SK-N-MC (cell line): ENCODE data around the gene C16orf96.

Source experiments
- DNase-seq: peaks from one replicate; pipeline ENCODE4 v3.0.0-alpha.2; 2011; ENCODE audit warnings: low read depth, low spot score
- H3K27ac ChIP-seq: fragments of 200-600 bp; sonication (generic); 2 replicates; pipeline ENCODE4 v1.5.1; 2016; ENCODE audit warnings: mixed run types
- H3K36me3 ChIP-seq: fragments of 200-600 bp; sonication (generic); 2 replicates; pipeline ENCODE4 v1.6.1; 2017; ENCODE audit warnings: antibody characterized with exemption, low read length, mixed read lengths; ENCODE audit not compliant: insufficient read depth
- H3K4me3 ChIP-seq: fragments of 200-600 bp; sonication (generic); 2 replicates; pipeline ENCODE4 v1.5.1; 2016
- H3K9ac ChIP-seq: fragments of 200-600 bp; sonication (generic); 2 replicates; pipeline ENCODE4 v1.8.0; 2017; ENCODE audit warnings: mixed run types, mixed read lengths; ENCODE audit not compliant: insufficient read length
- H3K9me3 ChIP-seq: fragments of 200-600 bp; sonication (generic); 2 replicates; pipeline ENCODE4 v1.6.1; 2017; ENCODE audit warnings: low read depth, mild to moderate bottlenecking, antibody characterized with exemption, low read length, moderate library complexity, mixed read lengths
- EZH2 ChIP-seq: fragments of 200-600 bp; sonication (generic); IDR thresholded peaks from one replicate; pipeline ENCODE4 v1.6.1; 2017; ENCODE audit warnings: antibody characterized with exemption
- FOXP2 ChIP-seq: optimal IDR thresholded peaks from 2 replicates; pipeline ENCODE3; 2011; ENCODE audit warnings: mild to moderate bottlenecking, moderate library complexity; ENCODE audit not compliant: insufficient read depth; ENCODE audit errors: extremely low read length, control extremely low read depth
- POLR2AphosphoS5 ChIP-seq: IDR thresholded peaks from 2 replicates; pipeline ENCODE4 v1.6.1; 2012; ENCODE audit warnings: mild to moderate bottlenecking, low read depth, low read length, borderline replicate concordance

The C16orf96 gene

DNA sequence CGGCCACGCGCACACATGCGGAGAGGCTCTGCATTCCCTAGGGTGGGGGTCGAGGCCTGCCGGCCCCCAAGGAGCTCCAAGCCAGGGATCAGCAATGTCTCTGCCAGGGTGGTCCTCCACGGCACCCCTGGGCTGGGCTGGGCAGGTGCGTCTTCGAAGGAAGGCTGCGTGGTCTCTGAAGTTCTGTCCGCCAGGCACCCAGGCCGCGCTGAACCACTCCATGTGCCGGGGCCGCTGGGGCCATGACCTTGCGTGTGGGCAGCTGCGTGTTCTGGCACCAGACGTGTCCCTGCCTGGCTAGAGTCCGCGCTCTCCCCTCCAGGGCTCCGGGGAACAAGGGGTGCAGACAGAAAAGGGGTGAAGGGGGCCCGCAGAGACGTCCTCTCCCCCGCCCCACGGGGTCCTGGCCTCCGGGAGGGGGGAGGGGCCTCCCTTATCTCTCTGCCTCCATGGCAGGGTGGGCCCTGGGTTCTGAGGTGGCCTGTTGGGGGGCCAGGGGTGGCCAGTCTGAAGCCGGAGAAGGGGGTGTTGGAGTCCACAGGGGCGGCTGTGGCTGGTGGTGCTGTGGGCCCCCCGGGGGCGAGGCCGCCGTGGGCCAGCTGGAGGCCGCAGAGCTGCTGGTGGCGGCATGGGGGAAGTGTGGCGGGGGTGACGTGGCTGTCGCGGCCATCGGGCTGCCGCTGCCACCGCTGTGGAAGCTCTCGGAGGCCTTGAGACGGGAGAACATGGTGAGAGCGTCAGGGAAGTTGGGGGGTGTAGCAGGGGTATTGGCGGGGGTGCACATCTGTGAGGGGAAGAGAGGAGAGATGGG lies 53.3 kb downstream of the C16orf96 start:
- Histone ChIP-seq H3K9ac (no peak overlapping the region), H3K4me3 (no peak overlapping the region), H3K36me3 (no peaks in the 10 kb centered on the region), H3K9me3 (no peaks in the 10 kb centered on the region), H3K27ac (no peak overlapping the region)
- DNase-seq: no peak
- TF ChIP-seq FOXP2: no peak
- no peak for TF ChIP-seq EZH2
- no peak for TF ChIP-seq POLR2AphosphoS5

GRCh38 chr16:4610011-4611005 lies 54.2 kb downstream of the C16orf96 start:
- H3K36me3 ChIP-seq: no peaks in the 10 kb centered on the region
- DNase-seq: no peak
- H3K9ac ChIP-seq: no peak overlapping the region

DNA sequence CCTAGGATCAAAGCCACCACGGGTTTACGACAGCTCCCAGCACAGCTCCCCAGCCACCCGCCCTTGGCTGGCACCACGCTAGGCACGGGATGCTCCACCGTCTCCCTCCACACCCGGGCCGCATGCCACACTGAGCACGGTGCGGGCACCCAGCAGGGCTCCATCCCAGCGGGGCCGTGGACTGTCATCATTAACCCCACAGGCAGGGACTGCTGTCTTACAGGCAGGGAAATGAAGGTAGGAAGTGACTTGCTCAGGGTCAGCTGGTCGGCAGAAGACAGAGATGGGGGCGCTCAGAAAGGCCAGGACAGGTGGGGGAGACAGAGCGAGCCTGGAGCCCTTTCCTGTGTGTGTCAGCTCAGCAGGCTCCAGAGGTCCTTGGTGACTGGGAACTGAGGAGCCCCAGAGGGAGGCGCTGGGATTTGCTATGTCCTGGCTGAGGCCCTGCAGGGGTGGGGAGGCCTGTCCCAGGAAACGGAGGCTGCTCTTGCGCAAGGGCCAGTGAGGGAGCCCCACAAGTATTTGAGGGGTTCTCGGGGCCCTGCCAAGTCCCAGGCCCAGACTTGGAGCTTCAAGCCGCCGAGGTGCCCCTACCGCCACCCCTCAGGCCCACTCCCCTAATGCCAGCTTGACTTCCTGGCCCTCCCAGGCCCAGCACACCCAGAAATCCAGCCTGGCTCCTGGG lies 55.3 kb downstream of the C16orf96 start:
- Histone ChIP-seq H3K9me3 (no peaks in the 10 kb centered on the region), H3K36me3 (no peaks in the 10 kb centered on the region), H3K9ac (no peak overlapping the region), H3K27ac (no peak overlapping the region), H3K4me3 (no peak overlapping the region)
- TF ChIP-seq POLR2AphosphoS5 (no peak), EZH2 (no peak), FOXP2 (no peak)
- DNase-seq: no peak

More at GRCh38 chr16:4610011-4611005, 54.2 kb downstream of the C16orf96 start:
- TF ChIP-seq POLR2AphosphoS5 (no peak), FOXP2 (no peak), EZH2 (no peak)
- H3K9me3 ChIP-seq: no peaks in the 10 kb centered on the region
- no peak overlapping the region for H3K27ac ChIP-seq
- H3K4me3 ChIP-seq: no peak overlapping the region

- Histone ChIP-seq H3K27ac (no peak overlapping the region), H3K4me3 (no peak overlapping the region), H3K36me3 (no peaks in the 10 kb centered on the region), H3K9me3 (no peaks in the 10 kb centered on the region), H3K9ac (no peak overlapping the region)
- no peak for DNase-seq
- TF ChIP-seq EZH2 (no peak), FOXP2 (no peak), POLR2AphosphoS5 (no peak)
Observed at GRCh38 chr16:4612474-4612931, 56.4 kb downstream of the C16orf96 start.

DNA sequence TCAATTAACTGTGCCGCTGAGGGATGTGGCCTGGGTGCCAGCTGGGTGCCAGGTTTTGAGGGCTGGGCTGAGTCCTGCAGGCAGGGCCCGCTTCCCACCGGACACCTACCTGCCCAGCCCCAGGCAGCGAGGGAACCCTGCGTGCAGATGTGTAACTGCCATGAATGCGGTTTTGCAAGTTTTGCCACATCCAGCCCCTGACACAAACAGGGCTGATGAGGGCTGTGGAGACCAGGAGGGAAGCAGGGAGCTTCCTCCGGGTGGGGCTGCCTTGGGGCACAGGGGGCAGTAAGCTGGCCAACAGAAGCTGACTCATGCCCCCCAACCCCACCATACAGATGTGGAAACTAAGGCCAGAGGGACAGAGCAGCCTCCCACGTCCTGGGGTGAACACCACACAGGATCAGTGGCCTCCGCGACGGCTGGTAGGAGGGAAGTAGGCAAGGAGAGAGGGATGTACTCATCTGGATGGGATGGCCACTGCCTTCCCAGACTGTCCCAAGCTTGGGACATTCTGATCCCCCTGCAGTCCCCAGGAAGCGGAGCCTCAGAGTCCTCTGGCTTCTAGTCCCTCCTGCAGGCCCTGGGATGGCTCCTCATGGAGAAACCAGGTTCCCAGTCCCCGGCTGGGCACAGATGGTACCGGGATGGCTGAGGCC lies 57.0 kb downstream of the C16orf96 start:
- Histone ChIP-seq H3K9me3 (no peaks in the 10 kb centered on the region), H3K27ac (no peak overlapping the region), H3K36me3 (no peaks in the 10 kb centered on the region), H3K4me3 (peak overlapping the region; percentile 89), H3K9ac (peak overlapping the region; percentile 88)
- DNase-seq: no peak
- TF ChIP-seq POLR2AphosphoS5 (no peak), FOXP2 (no peak), EZH2 (no peak)

DNA sequence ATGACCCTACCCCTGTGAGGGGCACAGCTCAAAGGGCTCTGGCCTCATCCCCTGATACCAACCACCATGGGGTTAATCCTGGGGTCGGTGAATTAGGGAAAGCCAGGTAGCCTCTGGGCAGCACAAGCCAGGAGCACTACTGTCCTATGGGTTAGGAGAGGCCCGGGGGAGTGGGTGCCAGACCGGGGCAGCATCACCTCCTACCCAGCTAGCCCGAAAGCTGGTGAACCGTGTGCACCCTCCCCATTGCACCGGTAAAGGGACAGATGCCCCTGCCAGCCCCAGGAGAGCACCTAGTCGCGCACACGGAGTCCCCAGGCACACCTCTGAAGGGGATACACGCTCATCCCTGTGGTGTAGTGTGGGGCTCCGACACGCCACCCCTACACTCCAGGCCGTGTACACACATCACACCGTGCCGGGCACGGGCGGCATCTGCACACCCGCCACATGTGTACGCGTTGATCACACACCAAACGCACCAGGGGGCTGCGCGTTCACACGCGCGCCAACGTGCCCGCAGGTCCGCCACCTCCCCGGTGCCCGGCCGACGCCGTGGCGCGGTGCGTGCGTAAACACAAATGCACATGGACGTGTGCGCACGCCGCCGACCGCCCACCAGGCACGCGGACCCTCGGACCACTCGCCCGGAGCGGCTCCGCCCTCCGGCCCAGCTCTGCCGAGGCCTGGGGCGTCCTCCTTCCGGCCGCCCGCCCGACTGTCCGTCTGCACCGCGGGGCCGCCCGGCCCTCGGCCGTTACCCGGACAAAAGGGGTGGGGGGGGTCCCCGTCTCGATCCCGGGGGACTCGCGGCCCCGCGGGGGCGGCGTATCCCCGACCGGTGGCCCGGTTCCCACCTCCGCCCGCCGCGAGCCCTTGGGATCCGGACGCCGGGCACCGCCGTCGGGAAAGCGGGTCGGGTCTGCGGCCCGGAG lies 57.8 kb downstream of the C16orf96 start:
- TF ChIP-seq EZH2 (no peak), FOXP2 (no peak), POLR2AphosphoS5 (no peak)
- H3K36me3 ChIP-seq: no peaks in the 10 kb centered on the region
- H3K27ac ChIP-seq: no peak overlapping the region
- H3K9ac ChIP-seq: peak overlapping the region; percentile 88
- no peaks in the 10 kb centered on the region for H3K9me3 ChIP-seq
- peak overlapping the region; percentile 89 for H3K4me3 ChIP-seq
- DNase-seq: no peak
